A549 (cell line): ENCODE results near the gene GBP7.

Experiments
- JUNB ChIP-seq: fragments of >200 bp; sonication (Bioruptor Twin); formaldehyde crosslinking; IDR thresholded peaks from 2 replicates; pipeline ENCODE4 v1.6.1; 2016
- MAZ ChIP-seq: fragments of 150-350 bp; IDR thresholded peaks from 2 replicates; pipeline ENCODE4 v1.6.1; 2014; ENCODE audit warnings: antibody characterized with exemption, low read depth, low read length, borderline replicate concordance
- POLR2A ChIP-seq: IDR thresholded peaks from 2 replicates; pipeline ENCODE4 v1.6.1; 2012; ENCODE audit warnings: mild to moderate bottlenecking, low read length

DNA sequence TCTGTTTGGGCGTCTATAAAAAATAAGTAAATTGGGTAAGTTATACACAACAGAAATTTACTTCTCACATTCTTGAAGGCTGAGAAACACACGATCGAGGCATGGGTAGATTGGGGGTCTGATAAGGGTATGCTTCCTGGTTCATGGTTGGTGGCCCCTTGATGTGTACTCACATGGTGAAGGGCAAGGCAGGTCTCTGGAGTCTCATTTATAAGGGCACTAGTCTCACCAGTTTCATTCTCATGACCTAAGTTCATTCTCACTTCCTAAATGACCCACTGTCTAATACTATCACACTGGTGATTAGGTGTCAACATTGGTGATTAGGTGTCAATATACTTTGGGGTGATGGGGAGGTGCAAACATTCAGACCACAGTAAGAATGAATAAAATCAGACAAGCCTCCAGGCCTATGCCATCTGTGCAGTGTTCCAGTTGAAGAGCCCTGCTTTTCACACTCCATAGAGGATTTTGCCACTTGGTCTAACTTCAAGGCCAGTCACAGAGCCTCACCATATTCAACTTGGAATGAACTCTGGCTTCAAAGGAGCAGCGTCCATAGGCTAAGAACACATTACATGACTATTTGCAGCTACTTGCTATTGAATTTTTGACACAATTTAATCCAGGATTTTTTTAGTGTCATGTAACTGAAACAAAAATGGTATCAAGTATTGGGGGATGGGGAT is 25.4 kb upstream of the GBP7 start:
- TF ChIP-seq POLR2A, result no peak
- TF ChIP-seq JUNB, result no peak
- no peak for TF ChIP-seq MAZ
